Measurements from ENCODE around the gene TFF3. TPM values are rescaled to one million over a fixed set of nuclear protein-coding genes. Genes with fewer than 3 reads are reported as not detected.
A peak's percentile ranks its signal among the peaks of the same experiment; 100 is the strongest.

TFF3 gene
- total and polyA plus RNA-seq, 2 of the 13 experiments (the other 11 are each of a cell fraction or from before 2014, with no cell fraction given), result 14.2 to 26.9 TPM

GRCh38 chr21:42315296-42315891 is at the start of gene TFF3 (continued):
- TF ChIP-seq ZHX2 (IDR thresholded peaks at IDR 0.05; ENCODE audit: low read depth) (no peak), ZHX2 (CRISPR knock-in tag; IDR thresholded peaks at IDR 0.05; ENCODE audit: borderline replicate concordance) (no peak), ZBTB2 (CRISPR knock-in tag; IDR thresholded peaks at IDR 0.05; ENCODE audit: low read depth) (no peak), ZNF557 (CRISPR knock-in tag; IDR thresholded peaks at IDR 0.05) (no peak), NCOA2 (CRISPR knock-in tag; IDR thresholded peaks at IDR 0.05) (0 out of 2 replicates have a peak, but pooled peaks have one; percentile 28), ZNF317 (CRISPR knock-in tag; IDR thresholded peaks at IDR 0.05) (no peak; the same call in 1 of the 2 replicates), ZNF513 (CRISPR knock-in tag; conservative IDR thresholded peaks at IDR 0.05) (no peak), ZNF468 (CRISPR knock-in tag; IDR thresholded peaks at IDR 0.05) (no peak), FOXP4 (CRISPR knock-in tag; IDR thresholded peaks at IDR 0.05) (peak; percentile 78), KDM2A (CRISPR knock-in tag; IDR thresholded peaks at IDR 0.05; ENCODE audit: borderline replicate concordance, low read depth) (peak; percentile 61; the same call in 1 of the 2 replicates), GABPB1 (CRISPR knock-in tag; IDR thresholded peaks at IDR 0.05) (peak; percentile 62), DNMT1 (CRISPR knock-in tag; IDR thresholded peaks at IDR 0.05) (no peak), ZNF451 (CRISPR knock-in tag; IDR thresholded peaks at IDR 0.05) (0 out of 2 replicates have a peak, but pooled peaks have one; percentile 86), ZNF572 (CRISPR knock-in tag; IDR thresholded peaks at IDR 0.05) (no peak), ZNF737 (CRISPR knock-in tag; IDR thresholded peaks at IDR 0.05; ENCODE audit: borderline replicate concordance) (no peak), ATF3 (CRISPR knock-in tag; IDR thresholded peaks at IDR 0.05) (no peak), MAFK (conservative IDR thresholded peaks at IDR 0.05 in 1 of 2, IDR thresholded peaks at IDR 0.05 in 1 of 2; ENCODE audit: low read length in 2 of 2) (no peak), NR2F2 (IDR thresholded peaks at IDR 0.05; ENCODE audit: borderline replicate concordance, low read depth) (no peak), TGIF2 (CRISPR knock-in tag; IDR thresholded peaks at IDR 0.05) (peak; percentile 68; the same call in 1 of the 2 replicates)
